ENCODE measurements around the gene SPON2.
A peak's percentile ranks its signal among the peaks of the same experiment; 100 is the strongest.
"Not testable (repeated sequence)": the region's sequence is repeated elsewhere in the genome, so short reads cannot be mapped to it uniquely, and the experiment has no call there.

SPON2 gene

DNA sequence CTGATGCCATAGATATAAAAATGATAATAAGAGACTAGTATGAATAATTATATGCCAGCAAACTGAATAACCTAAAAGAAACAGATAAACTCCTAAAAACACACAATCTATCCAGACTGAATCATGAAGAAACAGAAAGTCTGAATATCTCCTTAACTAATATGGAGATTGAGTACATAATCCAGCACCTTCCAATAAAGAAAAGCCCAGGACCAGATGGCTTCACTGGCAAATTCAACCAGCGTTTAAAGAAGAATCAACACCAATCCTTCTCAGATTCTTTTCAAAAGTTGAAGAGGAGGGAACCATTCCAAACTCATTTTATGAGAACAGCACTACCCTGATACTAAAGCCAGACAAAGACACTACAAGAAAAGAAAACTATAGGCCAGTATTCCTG, 32.5 kb downstream of the SPON2 start:
- no peak for DNase-seq

DNA sequence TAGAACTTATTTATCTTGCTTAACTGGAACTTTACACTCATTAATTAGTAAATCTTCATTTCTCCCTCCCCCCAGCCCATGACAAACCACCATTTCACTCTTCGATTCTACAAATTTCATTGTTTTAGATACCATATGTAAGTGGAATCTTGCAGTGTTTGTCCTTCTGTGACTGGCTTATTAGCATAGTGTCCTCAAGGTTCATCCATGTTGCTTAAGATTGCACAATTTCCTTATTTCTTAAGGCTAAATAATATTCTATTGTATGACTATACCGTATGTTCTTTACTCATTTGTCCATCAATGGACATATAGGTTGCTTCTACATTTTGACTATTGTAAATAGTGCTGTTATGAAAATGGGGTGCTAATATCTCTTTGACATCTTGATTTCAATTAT, 34.5 kb downstream of the SPON2 start:
- no peak for DNase-seq

DNA sequence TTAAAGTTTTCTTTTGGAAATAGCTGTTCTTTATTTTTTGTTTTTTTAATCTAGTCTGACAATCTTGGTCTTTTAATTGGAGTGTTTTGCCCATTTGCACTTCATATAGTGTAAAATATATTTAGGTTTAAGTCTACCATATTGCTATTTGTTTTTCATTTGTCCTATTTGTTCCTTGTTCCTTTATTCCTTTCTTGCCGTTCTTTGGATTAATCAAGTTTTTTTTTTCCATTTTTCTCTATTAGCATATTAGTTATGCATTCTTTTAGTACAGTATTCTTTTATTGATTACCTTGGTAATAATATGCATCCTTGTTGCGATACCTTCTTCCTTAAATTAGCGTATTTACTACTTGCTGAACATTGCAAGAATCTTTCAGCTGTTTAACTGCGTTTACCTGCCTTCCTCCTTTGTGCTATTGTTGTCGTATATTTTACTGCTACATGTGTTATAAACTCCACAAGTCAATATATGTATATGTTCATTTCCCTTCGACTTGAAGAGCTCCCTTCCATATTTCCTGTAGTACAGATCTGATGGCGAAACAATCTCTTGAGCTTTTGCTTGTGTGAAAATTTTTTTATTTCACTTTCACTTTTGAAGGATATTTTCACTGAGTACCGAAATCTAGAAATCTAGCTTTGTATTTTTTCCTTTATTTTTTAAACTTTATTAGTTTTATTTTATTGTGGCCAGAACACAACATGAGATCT, 35.2 kb downstream of the SPON2 start:
- peak in 1 of 2 experiments; percentile 13 for DNase-seq

DNA sequence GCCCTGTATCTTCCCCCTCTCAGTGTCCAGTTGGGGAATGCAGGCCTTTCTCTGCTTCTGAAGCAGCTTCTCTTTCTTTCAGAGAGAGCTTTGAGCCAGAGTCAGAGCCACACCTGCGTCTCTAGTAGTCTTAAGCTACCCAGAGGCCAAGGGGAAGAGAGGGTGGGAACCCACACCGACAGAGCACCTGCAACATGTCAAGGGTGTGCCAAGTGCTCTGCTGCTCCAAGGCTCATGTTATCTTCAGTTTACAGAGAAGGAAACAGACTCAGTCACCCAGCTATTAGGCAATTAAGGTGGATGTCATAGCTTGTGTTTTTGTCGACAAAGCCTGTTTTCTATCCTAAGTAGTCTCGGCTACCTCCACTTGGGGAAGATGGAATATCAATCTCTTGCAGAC, 36.3 kb downstream of the SPON2 start:
- no peak for DNase-seq

- no peak for DNase-seq
These were observed 39.4 kb downstream of the SPON2 start for GRCh38 chr4:1133033-1133432.

DNA sequence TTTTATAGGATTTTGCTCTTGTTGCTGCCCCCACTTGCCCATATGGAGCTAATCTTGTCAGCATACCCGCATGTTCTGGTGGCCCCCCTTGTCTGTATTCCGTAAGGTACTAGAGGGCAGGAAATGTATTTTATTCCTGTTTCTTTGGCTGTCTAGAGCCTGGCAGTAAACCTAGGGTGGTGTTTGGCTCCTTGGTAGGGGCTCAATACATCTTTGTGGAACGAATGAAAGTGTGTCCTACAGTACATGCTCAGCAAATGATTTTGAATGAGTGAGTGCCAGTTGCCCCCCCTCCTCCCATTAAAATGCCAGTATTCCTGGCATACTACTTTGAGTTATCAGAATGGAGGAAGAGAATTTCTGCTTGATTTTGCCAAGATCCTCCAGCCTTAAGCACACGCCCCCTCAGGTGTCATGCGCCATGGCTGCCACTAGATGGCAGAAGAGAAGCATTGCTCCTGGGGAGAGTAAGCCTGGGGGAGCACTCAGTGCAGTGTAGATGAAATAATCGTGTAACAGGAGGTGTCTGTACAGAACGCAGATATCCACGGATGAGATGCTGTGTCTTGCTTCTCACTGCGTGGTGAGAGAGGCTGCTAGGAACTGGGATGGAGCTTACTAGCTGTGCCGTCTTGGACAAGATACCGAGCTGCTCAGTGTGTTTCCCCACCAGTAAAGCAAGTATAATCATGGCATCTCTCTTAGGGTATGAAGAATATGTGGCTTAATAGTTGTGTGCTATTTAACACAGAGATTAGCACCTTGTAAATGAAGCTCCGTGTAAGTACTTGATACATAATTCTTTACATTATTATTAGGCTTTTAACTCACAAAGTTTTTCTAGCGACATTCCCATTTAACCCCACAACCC, 41.8 kb downstream of the SPON2 start:
- peak; percentile 69 to 79 for DNase-seq

- DNase-seq: no peak
These were observed 45.9 kb downstream of the SPON2 start for GRCh38 chr4:1126506-1126905.

DNA sequence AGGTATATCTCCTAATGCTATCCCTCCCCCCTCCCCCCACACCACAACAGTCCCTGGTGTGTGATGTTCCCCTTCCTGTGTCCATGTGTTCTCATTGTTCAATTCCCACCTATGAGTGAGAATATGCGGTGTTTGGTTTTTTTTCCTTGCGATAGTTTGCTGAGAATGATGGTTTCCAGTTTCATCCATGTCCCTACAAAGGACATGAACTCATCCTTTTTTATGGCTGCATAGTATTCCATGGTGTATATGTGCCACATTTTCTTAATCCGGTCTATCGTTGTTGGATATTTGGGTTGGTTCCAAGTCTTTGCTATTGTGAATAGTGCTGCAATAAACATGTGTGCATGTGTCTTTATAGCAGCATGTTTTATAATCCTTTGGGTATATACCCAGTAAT, 46.9 kb downstream of the SPON2 start:
- DNase-seq: not testable (repeated sequence)

DNA sequence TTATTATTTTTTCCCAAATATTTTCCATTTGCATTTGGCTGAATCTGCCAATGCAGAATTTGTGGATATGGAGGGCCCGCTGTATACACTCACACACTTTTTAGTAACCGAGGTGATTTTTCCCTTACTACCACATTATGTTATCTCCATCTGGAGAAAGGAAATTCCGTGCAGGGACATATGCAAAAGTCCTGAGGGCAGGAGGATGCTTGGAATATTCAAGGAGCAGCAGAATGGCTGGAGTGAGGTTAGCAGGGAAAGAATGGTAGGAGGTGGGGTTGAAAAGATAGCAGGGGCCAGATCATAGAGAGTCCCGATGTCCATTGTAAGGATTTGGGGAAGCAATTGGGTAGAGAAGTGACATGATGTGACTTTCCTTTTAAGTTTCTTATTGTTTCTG, 47.6 kb downstream of the SPON2 start:
- no peak for DNase-seq

DNA sequence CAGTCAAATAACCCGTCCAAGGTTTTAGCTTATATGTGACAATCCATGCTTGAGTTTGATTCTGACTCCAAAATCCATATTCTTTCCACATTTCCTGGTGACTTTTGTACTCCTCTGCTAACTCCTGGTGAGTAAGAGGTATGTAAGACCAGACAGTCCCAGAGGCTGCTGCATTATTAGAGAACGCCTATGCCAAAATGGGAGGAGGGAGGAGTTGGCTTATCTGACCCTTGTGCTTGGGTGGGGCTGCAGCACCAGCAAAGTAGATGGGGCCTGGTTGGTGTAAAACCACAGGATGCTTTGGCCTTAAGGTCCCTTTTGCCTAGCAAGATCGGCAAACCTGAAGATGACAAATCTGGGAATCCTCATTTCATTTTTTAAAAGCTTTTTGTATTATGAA, 49.9 kb downstream of the SPON2 start:
- DNase-seq: no peak
